Activated effector memory CD4-positive, alpha-beta T cell treated with Interleukin-2 at 50 U/mL for 16 hours (primary cell): ENCODE measurements around the gene TMEM204.
A peak's percentile ranks its signal among the peaks of the same experiment; 100 is the strongest.

Source experiments
- DNase-seq: peaks from one replicate; pipeline ENCODE4 v3.0.0-alpha.2; 2020

TMEM204 gene

DNA sequence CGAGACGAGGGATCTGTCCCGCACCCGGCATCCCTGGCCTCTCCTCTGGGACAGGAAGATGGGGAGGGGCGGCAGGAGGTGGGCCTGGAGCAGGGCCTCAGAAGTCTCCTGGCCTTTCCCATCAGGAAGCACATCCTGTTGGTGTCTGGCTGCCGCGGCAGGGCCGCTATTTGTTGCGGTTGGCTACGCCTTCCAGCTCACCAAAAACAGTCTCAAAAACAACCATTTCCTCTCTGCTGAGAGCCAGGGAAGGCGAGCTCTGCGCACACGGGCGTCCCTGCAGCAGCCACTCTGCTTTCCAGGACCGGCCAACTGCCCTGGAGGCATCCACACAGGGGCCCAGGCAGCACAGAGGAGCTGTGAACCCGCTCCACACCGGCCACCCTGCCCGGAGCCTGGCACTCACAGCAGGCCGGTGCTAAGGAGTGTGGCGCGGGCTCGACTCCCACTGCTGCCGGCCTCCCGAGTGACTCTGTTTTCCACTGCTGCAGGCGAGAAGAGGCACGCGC lies at the start of gene TMEM204:
Gene TMEM204 (plus strand): TSS at position 224 of the 509 bp plus-strand sequence. CDS start 610 bp downstream, outside the sequence.
- peak; percentile 57 for DNase-seq

DNA sequence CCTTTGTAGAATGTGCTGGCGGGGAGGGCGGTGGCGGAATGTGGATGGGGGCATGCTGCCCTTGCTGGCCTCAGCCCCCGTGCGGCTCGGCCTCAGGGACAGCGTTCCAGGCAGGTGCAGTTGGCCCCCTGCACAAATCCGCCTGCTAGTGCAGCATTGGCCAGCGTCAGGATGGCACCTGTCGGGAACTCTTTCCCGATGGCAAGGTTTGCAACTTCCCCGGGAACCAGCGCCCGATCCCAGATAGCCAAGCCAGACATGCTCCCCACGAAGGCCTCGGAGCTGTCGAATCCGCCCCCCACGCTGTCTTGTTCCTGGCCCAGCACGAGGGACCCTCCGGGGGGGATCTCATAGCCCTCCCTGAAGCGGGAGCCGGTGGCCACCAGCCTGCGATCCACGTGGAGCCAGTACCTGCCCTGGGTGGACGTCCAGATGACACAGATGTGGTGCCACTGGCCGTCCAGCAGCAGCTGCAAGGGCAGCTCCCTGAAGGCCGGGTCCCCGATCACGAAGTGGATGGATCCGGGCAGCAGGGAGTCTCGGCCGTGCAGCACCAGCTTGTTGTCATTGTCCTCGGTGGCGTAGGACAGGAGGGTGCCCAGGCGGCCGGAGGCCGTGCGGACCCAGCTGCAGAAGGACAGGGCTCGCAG lies 47.5 kb upstream of the TMEM204 start:
- no peak for DNase-seq

DNA sequence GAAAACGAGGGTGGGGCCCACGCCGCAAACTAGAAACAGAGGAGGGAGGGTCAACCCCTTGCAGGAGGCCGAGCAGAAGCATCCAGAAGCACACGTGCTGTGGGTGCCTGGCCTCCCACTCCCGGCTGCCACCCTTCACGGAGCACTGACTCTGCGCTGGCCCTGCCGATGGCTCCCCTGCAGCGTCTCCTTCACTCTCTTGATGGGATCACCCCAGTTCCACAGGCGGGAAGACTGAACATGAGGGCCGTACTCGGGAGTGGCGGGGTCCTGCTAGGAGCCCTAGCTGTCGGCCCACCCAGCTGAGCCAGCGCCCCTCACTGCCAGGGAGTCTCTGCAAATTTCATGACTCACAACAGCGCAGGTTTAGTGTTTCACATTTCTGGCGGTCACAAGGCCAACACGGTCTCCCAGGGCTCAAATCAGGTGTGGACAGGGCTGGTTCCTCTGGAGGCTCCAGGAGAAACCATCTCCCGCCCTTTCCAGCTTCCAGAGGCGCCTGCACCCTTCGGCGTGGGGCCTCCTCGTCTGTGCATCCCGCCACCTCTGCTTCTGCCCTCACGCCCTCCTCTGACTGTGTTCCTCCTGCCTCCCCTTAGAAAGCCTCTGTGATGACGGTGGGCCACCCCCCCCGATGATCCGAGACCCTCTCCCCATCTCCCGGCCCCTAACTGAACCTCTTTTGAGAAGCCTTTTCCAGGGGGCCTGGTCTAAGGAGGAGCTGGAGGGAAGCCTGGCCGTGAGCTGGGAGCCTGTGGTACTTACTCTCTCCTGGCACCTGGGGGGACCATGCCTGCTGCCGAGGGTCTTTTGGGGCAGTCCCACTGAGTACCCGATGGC lies 46.7 kb upstream of the TMEM204 start:
- no peak for DNase-seq

DNA sequence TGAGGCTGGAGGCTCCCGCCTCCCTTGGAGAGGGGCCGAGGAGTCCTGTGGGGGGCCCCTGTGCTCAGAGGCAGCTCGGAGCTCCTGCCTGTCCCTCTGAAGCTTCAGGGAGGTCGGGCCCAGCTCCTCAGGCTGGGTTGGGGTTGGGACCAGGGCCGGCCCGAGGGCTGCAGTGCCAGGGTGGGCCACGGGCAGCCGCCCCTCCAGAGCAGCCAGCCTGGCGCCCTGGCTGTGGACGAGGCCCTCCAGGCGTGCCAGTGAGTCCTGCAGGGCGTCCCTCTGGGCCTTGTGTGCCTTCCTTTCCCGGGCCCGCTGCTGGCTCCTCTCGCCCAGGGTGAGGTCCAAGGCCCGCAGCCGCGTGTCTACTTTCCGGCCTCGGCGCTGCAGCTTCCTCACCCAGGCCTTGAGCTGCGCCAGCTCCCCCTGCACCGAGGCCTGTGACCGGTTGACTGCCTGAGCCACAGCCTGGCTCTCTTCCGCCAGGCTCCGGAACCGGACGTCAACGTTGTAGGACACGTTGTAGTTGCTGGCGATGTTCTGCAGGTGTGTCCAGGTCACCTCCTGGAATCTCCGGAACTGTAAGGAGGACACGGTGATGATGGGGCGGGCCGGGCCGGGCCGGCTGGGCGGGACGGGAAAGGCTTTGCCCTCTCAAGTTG lies 45.9 kb upstream of the TMEM204 start:
- no peak for DNase-seq

DNA sequence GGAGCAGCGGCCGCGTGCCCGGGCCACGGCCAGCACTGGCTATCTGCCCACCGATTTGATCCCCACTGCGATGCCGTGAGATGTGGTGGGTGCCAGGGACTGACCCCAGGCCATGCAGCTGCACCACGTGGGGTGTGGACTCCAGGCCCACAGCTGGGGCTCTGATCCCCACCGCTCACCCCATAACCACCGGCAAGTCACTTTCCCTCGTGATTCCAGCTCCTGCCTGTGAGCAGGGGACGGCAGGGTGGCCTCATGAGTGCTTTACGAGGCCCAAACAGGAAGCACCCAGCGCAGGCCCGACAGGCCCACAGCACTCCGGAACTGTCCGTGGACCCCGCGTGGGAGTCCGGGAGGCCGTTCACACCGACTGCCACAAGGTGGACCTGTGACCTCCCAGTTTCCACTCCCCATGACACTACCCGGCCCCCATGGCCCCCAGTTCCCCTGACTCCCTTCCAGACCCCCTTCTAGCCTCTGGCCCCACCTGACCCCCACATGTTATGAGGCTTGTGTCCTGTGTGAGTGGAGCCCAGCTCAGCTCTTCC lies 45.3 kb upstream of the TMEM204 start:
- no peak for DNase-seq

DNA sequence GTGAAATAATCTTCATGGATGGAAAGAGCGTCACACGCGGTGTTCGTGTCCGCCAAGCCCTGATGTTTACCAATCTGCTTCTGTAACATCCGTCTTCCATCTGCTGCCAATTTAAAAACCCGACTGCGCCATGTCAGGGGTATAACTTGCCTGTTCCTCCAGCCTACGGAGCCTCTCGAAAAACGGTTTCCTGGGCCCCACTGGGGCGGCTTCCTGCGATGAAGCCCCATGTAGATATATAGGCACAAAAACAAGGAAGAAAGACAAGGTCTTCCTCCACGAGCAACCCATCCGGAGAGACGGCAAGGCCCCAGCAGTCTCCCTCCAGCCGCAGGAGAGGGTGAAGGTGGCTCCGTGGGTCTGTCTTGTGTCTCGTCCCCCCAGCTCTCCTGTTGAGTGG lies 44.8 kb upstream of the TMEM204 start, which contains the start of gene PTX4:
Gene PTX4 (minus strand): TSS at position 326 of the 400 bp plus-strand sequence. CDS start 35 bp downstream, at position 291.
- no peak for DNase-seq

DNA sequence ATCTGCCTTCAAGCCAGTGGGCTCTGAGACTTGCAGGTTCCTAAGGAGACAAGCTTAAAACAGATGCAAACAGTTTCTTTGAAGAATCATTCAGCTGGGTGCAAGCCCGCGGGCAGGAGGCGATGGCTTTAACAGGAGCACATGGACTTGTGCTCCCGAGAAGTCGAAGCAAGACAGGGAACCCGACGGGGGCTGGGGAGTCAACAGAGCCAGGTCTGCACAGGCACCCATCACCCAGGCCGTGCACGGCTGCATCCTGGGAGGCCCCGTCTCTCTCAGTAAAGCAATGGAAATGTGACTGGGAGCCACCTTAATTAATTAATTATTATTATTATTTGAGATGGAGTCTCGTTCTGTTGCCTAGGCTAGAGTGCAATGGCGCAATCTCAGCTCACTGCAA lies 44.4 kb upstream of the TMEM204 start:
- DNase-seq: no peak

DNA sequence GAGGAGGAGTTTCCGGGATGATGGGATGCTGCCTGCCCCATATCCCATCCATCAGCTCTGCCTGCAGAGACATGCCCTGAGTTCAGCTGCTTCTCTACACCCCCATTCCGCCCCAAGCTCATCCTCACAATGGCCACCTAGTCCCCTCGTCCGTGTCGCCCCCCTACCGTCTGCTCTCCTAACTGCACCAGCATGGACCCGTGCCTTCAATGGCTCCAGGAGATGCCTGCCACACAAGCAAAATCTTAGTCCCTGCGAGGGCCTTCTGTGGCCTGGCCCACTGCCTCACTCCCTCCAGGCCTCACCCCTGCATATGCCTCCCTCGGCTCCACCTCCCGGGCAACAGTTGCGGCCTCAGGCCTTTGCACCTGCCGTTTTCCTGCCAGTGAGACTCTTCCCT lies 42.1 kb upstream of the TMEM204 start:
- no peak for DNase-seq

DNA sequence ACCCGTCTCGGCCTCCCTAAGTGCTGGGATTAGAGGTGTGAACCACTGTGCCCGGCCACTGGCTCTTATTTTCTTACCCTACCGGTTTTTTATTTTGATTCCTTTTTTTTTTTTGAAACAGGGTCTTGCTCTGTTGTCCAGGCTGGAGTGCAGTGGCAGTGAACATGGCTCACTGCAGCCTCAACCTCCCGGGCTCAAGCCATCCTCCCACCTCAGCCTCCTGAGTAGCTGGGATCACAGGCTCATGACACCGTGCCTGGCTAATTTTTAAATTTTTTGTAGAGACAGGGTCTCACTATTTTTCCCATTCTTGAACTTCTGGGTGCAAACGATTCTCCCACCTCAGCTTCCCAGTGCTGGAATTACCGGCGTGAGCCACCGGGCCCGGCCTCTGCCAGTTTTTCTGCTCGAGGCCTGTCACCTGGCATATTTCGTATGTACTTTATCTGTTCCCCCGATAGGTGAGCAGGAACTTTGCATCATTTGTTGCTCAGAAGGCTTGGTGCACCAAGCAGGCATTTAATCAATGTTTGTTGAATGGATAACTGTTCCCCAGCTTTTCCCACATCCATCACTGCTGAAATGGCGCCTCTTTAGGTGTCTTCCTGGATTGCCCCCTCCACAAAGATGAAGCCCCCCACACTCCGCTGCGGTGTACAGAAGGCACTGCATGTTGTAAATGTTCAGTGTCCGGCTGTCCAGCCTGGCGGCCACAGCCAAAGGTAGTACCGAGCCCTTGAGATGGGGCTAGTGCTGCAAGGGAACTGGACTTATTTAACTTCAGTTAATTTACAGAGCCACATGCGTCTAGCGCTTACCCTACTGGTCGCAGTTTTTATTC lies 41.2 kb upstream of the TMEM204 start:
- no peak for DNase-seq

DNA sequence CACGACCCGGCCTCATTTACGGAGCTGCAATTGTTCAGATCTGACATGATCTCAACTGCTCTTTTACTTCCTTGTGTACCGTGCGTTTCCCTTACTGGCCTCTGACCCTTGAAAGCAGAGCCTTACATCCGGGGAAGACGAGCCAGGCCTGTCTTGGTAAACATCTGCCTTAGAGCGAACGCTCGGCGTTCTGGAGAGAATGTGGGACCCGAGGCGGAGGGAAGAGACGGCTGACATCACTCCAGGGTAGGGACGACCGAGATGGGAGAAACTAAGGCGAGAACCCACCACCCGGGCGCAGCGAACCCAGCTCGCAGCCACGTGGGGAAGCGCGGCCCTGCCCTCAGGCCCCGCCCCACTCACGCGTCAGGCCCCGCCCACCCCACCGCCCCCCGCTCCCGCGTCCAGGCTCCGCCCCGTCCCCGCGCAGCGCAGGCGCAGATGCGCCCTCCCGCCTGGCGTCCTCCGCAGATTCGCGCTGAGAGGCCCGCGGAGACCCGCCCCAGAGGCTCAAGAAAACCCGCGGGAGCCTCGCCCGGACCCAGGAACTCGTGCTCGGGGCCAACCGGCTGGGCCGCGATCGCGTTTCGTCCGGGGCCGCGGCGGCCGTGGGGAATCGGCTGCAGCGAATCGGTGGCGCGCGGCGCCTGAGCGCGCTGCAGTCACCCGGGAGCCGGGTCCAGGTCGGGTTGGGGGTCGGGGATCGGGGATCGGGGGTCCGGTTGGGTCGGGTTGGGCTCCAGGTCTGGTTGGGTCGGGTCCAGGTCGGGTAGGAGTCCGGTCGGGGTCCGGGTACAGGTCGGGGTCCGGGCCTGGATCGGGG lies 40.3 kb upstream of the TMEM204 start, which contains the start of gene TELO2:
Gene TELO2 (plus strand): TSS at position 438 of the 823 bp plus-strand sequence. CDS start 922 bp downstream, outside the sequence.
- DNase-seq: peak; percentile 79

DNA sequence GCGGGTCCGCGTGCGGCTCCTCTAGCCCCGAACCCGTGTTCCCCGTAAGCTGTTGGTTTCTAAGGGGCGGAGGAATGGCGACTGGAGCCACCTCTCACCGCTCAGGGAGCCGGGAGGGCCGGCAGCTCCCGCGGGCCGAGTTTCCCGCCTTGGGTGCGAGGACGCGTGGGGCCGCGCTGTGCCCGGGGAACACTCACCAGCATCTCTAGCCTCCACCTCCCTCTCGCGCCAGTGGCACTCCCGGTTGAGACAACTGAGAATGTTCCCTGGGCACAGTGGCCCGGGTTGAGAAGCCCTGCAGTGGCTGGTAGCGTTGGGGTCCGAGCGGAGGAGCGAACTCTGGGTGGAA lies 39.7 kb upstream of the TMEM204 start:
- no peak for DNase-seq

DNA sequence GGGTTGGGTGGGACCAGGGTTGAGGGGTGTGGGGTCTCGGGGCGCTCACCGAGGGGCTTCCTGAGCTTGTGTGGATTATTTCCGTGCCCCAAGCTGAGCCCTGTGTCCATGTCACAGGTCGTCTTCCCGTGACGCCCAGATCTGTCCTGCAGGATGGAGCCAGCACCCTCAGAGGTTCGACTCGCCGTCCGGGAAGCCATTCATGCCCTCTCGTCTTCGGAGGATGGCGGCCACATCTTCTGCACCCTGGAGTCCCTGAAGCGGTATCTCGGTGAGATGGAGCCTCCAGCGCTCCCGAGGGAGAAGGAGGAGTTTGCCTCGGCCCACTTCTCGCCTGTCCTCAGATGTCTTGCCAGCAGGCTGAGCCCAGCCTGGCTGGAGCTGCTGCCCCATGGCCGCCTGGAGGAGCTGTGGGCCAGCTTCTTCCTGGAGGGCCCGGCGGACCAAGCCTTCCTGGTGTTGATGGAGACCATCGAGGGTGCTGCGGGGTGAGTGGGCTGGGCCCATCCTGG lies 39.3 kb upstream of the TMEM204 start:
- DNase-seq: no peak

DNA sequence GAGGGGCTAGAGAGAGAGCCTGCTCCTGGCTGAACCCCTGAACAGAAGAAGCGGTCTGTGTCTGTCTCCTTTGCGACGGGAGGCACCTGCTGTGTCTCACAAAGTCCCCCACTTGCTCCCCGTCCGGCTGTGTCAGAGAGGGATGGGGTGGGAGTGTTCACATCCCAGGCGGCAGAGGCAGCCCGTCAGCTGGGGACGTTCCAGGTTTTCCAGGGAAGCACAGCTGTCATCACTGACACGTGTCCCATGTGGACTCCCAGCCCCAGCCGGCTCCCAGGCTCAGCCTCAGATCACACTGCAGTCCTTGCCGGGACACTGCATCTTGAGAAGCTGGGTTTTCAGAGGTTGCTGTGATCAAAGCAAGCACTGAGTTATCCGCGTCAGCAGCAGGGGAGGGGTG lies 38.8 kb upstream of the TMEM204 start:
- DNase-seq: no peak

DNA sequence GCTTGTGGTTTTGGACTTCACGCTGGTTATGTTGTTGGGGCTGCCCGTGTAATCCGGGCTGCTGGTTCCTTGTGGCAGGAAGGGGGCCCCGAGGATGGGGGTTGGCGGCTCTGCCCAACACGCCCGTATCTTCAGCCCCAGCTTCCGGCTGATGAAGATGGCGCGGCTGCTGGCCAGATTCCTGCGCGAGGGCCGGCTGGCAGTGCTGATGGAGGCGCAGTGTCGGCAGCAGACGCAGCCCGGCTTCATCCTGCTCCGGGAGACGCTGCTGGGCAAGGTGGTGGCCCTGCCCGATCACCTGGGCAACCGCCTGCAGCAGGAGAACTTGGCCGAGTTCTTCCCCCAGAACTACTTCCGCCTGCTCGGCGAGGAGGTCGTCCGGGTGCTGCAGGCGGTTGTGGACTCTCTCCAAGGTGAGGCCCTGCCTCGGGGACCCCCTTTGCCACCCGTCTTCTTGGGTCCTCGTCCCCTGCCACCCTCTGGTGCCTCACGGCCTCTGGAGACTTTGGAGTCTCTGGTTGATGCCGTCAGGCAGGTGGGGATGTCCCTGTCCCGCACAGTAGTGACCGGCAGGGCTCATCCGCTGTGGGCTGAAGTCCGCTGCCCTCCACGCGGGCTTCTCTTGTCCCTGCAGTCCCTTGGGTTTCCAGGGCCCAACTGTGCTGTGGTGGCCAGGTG lies 38.1 kb upstream of the TMEM204 start:
- DNase-seq: no peak

DNA sequence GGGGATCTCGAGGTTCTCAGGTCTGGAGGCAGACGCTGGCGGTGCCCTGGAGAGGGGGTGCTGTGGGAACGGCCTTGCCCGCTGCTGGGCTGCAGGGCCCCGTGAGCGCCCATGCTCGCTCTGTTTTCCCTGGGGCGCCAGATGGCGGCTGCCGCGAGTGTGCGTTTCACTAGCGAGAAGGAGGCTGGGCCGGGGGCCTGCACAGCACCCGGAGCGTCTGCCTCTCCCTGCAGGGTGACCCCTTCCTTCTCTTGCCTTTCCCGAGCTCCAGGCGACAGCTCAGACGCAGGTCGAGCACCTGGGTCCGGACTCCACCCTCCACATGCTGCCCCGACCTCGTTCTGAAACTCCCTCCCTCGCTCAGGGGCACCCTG lies 37.6 kb upstream of the TMEM204 start:
- no peak for DNase-seq

DNA sequence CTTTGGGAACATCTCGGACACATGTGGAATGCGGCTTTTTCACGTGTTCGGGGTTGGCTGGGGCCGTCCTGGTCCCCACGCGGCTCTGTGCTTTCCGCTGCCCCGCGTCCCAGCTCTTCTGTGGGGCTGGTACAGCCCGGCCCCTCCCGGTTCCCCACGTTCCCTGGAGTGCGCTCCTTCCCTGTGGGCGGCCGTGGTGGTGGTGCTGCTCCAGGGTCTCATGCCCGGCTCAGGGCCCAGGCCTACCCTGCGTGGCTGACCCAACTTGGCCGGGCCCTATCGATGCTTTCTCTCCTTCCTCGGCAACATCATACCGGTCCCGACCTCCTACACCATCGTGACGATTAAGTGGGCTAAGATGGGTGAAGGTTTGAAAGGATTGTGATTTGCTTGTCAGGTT lies 37.0 kb upstream of the TMEM204 start:
- DNase-seq: no peak

DNA sequence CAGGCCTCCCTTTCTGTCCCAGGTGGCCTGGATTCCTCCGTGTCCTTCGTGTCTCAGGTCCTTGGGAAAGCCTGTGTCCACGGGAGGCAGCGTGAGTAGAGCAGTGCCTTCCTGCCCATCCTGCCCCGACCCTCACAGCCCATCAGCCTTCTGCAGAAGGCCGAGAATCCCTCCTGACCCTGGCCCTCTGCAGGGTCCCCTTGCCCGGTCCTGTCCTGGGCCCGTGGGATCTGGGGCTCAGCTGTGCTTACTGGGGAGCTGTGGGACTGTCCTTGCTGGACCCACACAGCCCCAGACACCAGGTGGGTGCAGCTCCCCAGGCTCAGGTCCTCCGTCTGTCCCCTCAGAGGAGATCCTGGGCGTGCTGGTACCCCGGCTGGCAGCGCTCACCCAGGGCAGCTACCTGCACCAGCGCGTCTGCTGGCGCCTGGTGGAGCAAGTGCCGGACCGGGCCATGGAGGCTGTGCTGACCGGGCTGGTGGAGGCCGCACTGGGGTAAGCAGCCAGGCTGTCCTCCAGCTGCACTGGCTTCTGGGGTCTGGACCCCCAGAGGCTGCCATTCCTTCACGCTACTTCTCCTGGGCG lies 36.4 kb upstream of the TMEM204 start:
- DNase-seq: no peak

DNA sequence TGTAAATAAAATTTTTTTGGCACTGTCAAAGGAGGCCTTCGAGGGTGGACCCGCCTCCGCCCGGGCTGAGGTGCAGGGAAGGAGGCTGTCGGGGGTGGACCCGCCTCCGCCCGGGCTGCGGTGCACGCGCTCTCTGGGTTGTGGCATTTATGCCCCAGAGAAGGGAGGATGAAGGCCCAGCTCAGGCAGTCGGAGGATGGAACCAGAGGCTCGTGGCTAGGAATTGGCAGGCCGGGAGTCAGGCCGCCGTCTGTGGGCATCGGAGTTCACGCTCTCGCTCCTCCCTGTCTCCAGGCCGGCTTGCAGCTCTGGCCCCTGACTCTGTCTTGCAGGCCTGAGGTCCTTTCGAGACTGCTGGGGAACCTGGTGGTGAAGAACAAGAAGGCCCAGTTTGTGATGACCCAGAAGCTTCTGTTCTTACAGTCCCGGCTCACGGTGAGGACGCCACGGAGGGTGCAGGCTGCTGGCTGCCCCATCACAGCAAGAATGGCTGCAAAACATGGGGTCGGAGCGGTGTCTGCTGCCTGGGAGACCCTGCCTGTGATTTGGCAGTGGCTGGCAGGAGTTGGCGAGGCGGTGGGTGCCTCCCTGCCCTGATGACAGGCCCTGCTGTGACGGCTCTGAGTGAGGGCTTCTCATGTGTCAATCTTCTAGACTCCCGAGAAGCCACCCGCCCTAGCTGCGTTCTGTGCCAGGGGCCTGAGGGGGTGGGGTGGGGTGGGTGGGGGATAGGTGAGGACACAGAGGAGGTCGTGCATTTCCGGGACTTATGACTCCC lies 34.4 kb upstream of the TMEM204 start:
- DNase-seq: no peak

DNA sequence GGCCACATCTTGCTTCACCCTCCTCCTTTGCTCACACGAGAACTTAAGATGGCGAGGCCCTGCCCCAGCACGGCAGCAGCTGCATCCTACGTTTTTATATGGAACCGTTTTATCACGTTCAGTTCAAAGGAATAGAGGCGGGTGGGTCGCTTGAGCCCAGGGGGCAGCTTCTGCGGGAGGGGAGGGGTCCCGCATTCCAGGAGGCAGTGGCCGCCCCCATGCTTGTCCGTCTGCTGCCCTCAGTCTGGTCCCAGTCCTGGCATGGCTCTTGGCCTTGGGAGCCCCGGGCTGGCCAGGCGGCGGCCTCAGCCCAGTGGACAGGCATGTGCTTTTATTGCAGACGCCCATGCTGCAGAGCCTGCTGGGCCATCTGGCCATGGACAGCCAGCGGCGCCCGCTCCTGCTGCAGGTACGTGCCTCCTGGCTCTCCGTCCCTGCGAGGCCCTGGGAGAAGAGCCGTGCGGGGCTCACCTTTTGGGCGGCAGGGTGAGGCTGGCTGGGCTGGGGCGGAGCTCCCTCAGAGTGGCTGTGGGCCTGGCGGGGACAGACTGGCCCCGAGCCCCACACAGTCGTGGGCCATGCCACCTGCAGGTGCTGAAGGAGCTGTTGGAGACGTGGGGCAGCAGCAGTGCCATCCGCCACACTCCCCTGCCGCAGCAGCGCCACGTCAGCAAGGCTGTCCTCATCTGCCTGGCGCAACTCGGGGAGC lies 33.6 kb upstream of the TMEM204 start:
- DNase-seq: no peak
